PC-3 (cell line): ENCODE results near the gene ARRB2.

ENCODE experiments used
- EZH2 ChIP-seq: fragments of 300-600 bp; sonication (generic); IDR thresholded peaks from one replicate; pipeline ENCODE4 v1.6.1; 2017; ENCODE audit warnings: antibody characterized with exemption, mild to moderate bottlenecking, low read length; ENCODE audit not compliant: unreplicated experiment
- EZH2phosphoT487 ChIP-seq: fragments of 300-600 bp; sonication (generic); IDR thresholded peaks from 2 replicates; pipeline ENCODE4 v1.6.1; 2018; ENCODE audit warnings: mild to moderate bottlenecking, antibody characterized with exemption, low read length, borderline replicate concordance
- TF ChIP-seq, protein P1 (sequence below): fragments of 300-600 bp; sonication (generic); conservative IDR thresholded peaks from 2 replicates; pipeline ENCODE4 v1.5.1; 2017; ENCODE audit warnings: antibody characterized with exemption, low read depth, mild to moderate bottlenecking, low read length

DNA sequence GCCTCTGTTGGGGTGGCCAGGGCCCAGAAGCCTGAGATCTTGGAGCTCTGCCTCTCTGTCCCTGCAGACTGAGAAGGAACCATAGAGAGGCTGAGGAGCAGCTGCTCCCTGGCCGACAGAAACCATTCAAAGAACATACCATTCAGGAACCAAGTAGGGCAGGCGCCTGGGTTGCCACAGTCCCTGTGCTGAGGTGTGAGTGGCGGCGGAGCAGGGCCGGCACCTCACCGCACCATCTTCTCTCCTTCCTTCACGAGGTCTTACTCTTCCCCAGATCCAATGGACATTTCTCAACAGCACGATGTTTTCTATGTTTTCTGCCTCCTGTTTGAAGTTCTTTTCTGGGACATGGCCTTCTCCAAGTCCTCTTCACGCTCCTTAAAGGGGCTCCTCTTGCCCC is 46.2 kb upstream of the ARRB2 start:
- TF ChIP-seq, protein P1, sequence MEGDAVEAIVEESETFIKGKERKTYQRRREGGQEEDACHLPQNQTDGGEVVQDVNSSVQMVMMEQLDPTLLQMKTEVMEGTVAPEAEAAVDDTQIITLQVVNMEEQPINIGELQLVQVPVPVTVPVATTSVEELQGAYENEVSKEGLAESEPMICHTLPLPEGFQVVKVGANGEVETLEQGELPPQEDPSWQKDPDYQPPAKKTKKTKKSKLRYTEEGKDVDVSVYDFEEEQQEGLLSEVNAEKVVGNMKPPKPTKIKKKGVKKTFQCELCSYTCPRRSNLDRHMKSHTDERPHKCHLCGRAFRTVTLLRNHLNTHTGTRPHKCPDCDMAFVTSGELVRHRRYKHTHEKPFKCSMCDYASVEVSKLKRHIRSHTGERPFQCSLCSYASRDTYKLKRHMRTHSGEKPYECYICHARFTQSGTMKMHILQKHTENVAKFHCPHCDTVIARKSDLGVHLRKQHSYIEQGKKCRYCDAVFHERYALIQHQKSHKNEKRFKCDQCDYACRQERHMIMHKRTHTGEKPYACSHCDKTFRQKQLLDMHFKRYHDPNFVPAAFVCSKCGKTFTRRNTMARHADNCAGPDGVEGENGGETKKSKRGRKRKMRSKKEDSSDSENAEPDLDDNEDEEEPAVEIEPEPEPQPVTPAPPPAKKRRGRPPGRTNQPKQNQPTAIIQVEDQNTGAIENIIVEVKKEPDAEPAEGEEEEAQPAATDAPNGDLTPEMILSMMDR = no peak
- TF ChIP-seq EZH2phosphoT487 = no peak
- TF ChIP-seq EZH2 = no peak
